GM19240 (cell line): ENCODE measurements around the gene DGAT2.

ENCODE experiments used
- DNase-seq: peaks from one replicate; pipeline ENCODE4 v3.0.0; 2011; ENCODE audit warnings: low spot score; ENCODE audit not compliant: insufficient read length

DGAT2 gene

GRCh38 chr11:75800136-75800675 is 31.6 kb downstream of the DGAT2 start:
- DNase-seq, result no peak

GRCh38 chr11:75800728-75801361 is 32.3 kb downstream of the DGAT2 start:
- no peak for DNase-seq

- DNase-seq, result no peak
Measured at GRCh38 chr11:75801362-75802020, 32.9 kb downstream of the DGAT2 start.

GRCh38 chr11:75802021-75802912 is 33.7 kb downstream of the DGAT2 start:
- DNase-seq, result no peak

DNA sequence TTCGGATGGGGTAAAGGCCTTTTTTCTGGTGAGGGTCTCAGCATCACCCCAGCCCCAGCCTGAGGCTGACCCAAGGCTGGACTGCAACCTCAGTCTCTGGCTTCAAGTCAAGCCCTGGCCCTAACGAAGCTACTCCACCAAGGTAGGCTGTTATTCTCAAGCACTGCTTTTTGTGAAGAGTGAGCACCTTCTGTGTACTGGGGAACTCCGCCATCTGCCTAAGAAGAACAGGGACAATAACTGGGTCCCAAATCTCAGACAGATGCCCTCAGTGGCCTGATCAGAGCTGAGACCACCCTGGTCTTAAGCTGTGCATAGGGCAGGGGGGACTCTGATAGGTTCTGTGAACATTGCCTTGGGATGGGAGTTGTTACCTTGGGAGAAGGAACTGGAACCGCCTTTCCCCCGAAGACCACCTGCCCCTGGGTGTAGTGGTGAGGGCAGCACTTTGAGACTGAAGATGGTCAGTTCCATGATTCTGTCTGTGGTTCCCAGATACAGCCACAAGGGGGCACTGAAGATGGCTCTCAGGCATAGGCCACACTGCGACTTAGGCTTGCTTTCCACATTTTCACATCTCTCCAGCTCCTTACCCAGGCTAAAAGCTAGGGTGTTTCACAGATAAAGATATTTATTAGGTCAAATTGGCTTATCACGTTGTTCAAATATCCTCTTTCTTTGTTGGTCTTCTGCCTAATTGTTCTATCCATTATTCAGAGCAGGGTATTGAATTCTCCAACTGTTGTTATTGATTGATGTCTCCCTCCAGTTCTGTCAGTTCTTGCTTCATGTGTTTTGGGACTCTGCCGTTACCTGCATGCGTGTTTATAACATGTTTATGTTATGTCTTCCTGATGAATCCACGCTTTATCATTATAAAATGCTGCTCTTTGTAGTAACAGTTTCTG is 34.6 kb downstream of the DGAT2 start:
- DNase-seq, result peak; percentile 62

DNA sequence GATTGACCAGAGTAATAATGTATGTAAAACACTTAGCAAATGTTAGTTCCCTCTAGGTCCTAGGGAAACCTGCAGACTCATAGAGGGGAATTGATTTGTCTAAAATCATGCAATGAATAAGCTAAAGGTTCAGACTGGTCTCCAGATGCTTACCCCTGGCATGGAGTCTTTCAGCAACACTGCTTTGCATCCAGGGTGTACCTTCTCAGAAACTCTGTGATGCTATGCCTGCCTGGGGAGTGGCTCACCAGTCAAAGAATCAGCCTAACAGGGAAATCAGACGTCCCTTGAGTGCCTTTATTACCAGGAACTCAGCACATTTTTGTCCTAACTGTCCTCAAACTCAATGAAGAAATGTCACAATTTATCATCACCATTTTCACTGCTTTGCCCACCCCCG is 40.5 kb downstream of the DGAT2 start:
- no peak for DNase-seq

DNA sequence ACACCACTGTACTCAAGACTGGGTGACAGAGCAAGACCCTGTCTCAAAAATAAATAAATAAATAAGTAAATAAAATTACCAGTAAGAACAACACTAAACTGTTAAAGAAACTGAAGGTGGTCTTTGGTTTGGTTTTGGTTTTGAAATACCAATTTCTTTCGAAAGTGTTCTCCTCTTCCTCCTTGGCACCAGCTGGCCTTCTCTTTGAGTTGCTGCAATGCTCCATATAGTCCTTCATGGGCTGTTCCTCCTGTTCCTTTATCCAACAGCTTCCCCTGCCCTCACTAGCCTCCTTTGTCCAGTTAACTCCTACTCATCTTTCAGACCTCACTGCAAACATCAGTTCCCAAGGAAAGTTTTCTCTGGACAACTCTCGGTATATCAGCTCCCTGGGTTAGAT is 41.4 kb downstream of the DGAT2 start:
- no peak for DNase-seq

DNA sequence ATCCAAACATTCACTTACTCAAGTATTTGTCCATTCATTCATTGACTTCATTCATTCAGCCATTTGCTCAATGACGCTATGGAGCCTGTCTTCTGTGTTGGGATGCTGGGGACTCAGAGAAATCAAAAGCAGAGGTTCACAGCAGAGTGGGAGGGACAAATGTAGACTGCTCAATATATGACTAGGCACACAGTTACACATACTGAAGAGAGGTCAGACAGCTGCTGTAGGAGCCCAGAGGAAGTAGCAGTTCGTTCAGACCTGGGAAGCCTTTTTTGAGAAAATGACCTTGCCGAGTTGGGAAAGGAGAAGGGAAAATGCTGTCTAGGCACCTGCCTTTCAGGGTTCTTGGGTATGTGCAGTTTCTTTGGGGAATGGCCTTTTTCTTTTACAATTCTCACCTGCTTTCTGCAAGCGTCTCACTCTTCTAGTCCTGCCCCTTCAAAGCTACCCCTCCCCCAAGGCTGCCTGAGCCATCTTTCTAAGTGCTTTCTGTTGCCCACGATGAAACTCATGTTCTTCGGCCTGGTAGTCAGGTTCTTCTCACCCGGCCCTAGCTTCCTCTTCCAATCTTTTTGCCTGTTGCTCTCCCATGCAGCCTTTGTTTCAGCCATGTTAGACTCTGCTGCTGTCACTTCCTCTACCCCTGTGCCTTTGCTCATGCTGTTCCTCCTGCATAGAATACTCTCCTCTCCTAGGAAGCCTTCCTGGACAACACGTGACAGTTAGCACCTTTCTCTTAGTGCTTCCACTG is 42.2 kb downstream of the DGAT2 start:
- DNase-seq, result no peak

DNA sequence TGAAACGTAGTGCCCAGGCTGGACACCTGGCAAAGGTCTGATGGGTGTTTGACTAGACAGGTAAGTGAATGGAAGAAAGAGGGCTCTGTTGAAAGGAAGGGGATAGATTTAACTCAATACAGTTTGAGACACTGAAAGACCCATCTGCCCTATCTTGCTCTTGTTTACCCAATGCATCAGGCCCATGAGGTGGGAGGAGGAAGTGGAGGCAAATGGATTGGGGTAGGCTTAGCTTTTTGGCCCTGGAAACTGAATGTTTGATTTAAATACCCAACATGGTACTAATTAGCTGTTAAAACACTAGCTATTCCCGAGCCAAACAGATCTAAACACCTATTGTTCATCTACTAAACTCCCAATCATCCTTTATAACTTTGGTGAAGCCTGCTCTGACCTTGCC is 42.9 kb downstream of the DGAT2 start:
- DNase-seq, result no peak

- no peak for DNase-seq
Measured at GRCh38 chr11:75812542-75813040, 44.0 kb downstream of the DGAT2 start.

GRCh38 chr11:75813124-75813523 is 44.5 kb downstream of the DGAT2 start:
- no peak for DNase-seq

- DNase-seq, result no peak
Measured at GRCh38 chr11:75813622-75814039, 45.1 kb downstream of the DGAT2 start.

DNA sequence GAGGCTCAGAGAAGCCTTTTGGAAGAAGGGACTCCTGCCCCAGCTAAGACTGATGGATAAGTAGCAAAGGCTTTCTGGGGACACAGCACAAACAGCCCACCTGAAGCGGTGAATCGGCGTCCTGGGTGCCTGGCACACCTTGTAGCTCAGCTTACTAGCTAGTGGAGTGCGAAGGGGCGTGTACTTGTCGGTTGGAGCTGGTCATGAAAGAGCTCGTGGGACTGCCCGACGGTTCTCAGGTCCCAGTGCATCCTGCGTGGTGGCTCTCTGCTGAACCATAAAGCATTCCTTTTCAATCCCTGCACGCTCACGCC is 45.7 kb downstream of the DGAT2 start:
- DNase-seq, result no peak

DNA sequence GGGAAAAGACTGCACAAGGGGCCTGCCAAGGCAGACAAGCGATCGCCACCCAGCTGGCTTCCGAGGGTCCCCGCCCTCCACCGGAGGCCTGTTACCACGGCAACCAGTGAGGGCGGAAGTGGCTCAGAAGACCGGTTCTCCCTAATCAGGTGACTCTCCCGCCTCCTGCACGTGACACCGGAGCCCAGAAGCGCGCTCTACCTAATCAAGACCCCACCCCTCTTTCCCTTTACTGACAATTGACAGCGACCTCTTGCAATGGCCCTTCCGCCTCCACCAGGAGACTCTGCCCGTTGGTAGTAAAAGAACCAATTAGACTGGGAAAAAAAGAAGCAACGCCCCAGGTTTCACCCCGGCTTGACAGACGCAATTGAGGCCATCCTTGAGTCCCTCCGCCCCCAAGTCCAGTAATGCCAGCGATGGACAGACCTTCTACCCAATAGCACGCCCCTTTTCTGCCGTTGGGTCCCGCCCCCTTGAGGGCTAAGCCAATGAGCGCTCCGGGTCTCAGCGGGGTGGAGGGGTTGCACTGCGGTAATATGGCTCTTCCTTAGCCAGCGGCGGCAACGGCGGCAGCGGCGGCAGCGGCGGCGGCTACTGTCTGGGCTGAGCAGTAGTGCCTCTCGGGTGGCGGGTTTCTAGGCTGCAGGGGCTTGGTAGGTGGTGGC is 46.2 kb downstream of the DGAT2 start, which contains the start of gene UVRAG:
Gene UVRAG (plus strand): TSS at position 534 of the 668 bp plus-strand sequence. CDS start 198 bp downstream, outside the sequence.
- DNase-seq, result peak; percentile 73

DNA sequence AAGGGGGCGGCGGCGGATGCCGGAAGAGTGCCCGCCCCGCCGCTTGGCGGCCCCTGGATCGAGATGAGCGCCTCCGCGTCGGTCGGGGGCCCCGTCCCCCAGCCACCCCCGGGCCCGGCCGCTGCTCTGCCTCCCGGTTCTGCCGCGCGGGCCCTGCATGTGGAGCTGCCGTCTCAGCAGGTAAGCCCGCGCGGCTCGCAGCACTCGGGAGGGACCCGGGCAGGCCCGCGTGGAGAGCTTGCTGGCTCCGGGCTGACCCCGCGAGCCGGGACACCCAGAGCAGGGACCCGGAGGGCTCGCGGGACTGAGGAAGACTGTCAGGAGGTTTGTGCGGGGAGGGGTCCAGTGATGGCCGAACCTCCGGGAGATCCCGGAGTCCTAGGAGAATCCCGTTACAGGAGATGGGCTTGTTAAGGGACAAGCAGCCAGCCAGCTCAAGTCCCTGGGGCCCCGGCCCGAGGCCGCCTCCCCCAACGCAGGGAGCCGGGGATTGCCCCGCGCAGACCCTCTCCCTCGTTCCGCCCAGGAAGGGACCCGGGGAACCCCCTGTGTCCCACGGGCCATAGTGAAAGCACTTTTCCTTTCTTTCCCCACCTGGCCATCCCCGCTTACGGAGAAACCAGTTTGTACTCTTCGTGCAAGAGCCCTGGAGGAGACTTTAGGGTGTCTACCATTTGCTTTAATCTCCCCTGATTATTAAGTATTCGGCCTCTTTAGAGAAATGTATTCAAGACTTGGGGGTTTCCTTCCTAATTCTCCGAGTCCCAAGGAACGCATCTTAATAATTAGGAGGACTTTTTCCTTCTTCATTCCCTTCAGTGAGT is 47.0 kb downstream of the DGAT2 start:
- no peak for DNase-seq

DNA sequence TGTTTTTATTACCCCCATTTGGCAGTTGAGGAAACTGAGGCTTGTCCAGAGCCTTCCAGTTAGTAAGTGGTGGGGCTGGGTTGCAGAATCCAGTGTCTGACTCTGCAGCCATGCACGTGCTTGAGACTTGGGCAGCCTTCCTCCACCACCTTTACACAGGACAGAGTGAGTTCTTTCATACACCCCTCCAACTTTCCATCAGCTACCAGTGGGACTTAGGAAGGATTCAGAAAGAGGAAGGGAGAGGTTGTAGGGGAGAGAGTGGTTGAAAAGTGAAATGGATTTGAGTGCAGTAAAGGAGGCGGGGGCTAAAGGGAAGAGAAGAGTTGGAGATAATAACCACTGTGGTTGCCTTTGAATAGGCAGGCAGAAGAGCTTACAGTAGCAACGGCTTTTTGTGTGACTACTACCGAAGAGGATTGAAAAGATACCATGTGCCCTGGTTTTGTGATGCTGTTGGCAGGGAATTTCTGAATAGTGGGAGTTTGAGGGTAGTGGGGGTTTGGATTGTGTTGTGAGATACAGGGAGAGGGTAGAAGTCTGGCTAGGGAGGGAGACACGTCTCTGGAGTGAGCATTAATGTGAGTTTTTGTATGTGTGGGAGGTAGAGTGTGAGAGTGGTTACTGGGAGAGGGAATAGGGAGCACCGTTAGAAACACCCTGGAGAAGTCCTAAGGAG is 48.1 kb downstream of the DGAT2 start:
- no peak for DNase-seq

- no peak for DNase-seq
Measured at GRCh38 chr11:75820645-75821044, 52.1 kb downstream of the DGAT2 start.

- no peak for DNase-seq
Measured at GRCh38 chr11:75821202-75821601, 52.6 kb downstream of the DGAT2 start.
